Prostate gland (tissue), 2 donors: ENCODE results near the gene MEIS2. TPM values are rescaled to one million over a fixed set of nuclear protein-coding genes. Genes with fewer than 3 reads are reported as not detected.

Experiments used
- DNase-seq: peaks from one replicate; pipeline ENCODE4 v3.0.0-alpha.2; 2019; ENCODE audit warnings: low spot score
- H3K27ac ChIP-seq, 2 donors: fragments of 200-600 bp; sonication (generic); 2 replicates each; pipeline ENCODE4 v1.5.1; 2017 to 2019
- H3K27me3 ChIP-seq: fragments of 200-600 bp; sonication (generic); replicated peaks from 2 replicates; pipeline ENCODE4 v1.5.1; 2019; ENCODE audit not compliant: insufficient read depth
- H3K36me3 ChIP-seq, 2 donors: fragments of 200-600 bp; sonication (generic); 1 replicate in 1 of 2; 2 replicates in 1 of 2; pipeline versions ENCODE4 v1.5.1 to v1.8.1; 2017 to 2019
- H3K4me1 ChIP-seq: fragments of 200-600 bp; sonication (generic); replicated peaks from 2 replicates; pipeline ENCODE4 v1.5.1; 2019
- H3K4me3 ChIP-seq, 2 donors: fragments of 200-600 bp; sonication (generic); 2 replicates each; pipeline ENCODE4 v1.5.1; 2017 to 2019
- H3K9me3 ChIP-seq: fragments of 200-600 bp; sonication (generic); 2 replicates; pipeline ENCODE4 v1.5.1; 2017
- POLR2A ChIP-seq: fragments of 450-650 bp; IDR thresholded peaks from one replicate; pipeline ENCODE4 v1.6.1; 2016; ENCODE audit warnings: antibody characterized with exemption, mild to moderate bottlenecking
- POLR2AphosphoS5 ChIP-seq: sonication (generic); formaldehyde crosslinking; IDR thresholded peaks from one replicate; pipeline ENCODE4 v1.6.1; 2017; ENCODE audit warnings: antibody characterized with exemption
- WGBS: methylation state at CpG from one replicate; pipeline ENCODE4 v1.1.5; 2018; 5-methylcytosine and 5-hydroxymethylcytosine counted together
- intact Hi-C: fragments of 100-400 bp; cut with DNase I; formaldehyde crosslinking; loops from one replicate; pipeline ENCODE4 v1.14.2; 2022
- total RNA-seq, 2 donors: library from RNA; depleted of rRNA; stranded (reverse); fragments of >200 nt; gene quantifications; one replicate each; pipeline ENCODE4 v1.1.0, GENCODE V29; 2016
- TF ChIP-seq, protein P1 (sequence below), 4 experiments: fragments of 200-600 bp in 2 of 4; fragments of 450-650 bp in 2 of 4; sonication (generic) in 2 of 4; IDR thresholded peaks; 1 replicate in 3 of 4; 2 replicates in 1 of 4; pipeline ENCODE4 v1.5.1; 2016 to 2019; ENCODE audit warnings: antibody characterized with exemption in 4 of 4, mild to moderate bottlenecking in 2 of 4, moderate library complexity in 2 of 4

Gene MEIS2
- total RNA-seq, 2 donors from 2014 or later = 53.4 to 73.2 TPM

DNA sequence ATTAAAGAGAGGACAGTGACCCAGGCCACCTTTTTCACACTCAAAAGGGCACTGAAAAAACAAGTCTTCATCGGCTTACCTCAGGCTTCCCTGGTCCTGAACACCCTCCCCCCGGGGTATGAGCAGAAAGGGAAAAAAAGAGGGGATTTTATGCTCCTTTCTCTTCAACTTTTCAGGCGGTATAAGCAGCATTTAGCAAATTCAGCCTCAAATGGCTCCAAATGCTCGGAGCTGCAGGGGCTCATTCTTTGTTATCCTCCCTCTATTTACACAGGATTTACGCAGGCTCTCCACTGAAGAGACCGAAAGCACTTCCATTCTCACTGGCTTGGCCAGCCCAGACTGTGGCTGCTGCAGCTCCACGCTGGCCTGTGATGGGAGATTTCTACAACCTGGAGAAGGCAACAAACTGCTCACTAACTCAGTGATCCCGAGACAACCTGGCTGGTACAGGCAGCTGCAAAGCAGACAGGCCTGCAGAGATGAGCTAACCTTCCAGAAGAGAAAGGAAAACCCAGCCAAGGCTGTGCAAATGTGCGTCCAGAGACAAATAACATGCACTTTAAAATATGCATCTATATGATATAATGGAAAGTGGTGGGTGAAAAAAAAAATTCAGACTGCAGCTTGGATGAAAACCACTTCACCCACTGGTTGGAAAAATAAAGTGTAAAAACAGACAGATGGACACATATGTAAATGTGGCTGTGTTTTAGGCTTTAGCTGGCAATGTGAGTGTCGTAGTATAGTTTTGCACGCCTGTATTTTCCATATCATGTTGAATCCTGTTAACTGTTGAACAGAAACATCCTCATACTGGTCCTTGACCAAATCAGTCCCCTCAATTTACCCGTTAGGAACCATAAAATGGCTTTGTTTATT is 54.2 kb downstream of the MEIS2 start:
- intact Hi-C loops = no loop called here
- H3K4me3 ChIP-seq = no peak overlapping the region
- no peak for DNase-seq
- no peaks in the 10 kb centered on the region for H3K9me3 ChIP-seq
- 38% methylated on average over 12 of the region's 12 CpGs for WGBS
- no peaks in the 10 kb centered on the region for H3K36me3 ChIP-seq
- H3K27me3 ChIP-seq = no peaks in the 10 kb centered on the region
- no peak overlapping the region for H3K27ac ChIP-seq
- H3K4me1 ChIP-seq = no peaks in the 10 kb centered on the region
- TF ChIP-seq POLR2A (no peak), POLR2AphosphoS5 (no peak)
- TF ChIP-seq, protein P1, sequence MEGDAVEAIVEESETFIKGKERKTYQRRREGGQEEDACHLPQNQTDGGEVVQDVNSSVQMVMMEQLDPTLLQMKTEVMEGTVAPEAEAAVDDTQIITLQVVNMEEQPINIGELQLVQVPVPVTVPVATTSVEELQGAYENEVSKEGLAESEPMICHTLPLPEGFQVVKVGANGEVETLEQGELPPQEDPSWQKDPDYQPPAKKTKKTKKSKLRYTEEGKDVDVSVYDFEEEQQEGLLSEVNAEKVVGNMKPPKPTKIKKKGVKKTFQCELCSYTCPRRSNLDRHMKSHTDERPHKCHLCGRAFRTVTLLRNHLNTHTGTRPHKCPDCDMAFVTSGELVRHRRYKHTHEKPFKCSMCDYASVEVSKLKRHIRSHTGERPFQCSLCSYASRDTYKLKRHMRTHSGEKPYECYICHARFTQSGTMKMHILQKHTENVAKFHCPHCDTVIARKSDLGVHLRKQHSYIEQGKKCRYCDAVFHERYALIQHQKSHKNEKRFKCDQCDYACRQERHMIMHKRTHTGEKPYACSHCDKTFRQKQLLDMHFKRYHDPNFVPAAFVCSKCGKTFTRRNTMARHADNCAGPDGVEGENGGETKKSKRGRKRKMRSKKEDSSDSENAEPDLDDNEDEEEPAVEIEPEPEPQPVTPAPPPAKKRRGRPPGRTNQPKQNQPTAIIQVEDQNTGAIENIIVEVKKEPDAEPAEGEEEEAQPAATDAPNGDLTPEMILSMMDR (IDR thresholded peaks at IDR 0.05) = no peak

- DNase-seq = no peak
- H3K4me3 ChIP-seq = no peak overlapping the region
- 66% methylated on average over 5 of the region's 5 CpGs for whole genome bisulfite sequencing
- H3K36me3 ChIP-seq = no peaks in the 10 kb centered on the region
- TF ChIP-seq, protein P1 (IDR thresholded peaks at IDR 0.05) = no peak
- no peak for TF ChIP-seq POLR2A
- TF ChIP-seq POLR2AphosphoS5 = no peak
- H3K27me3 ChIP-seq = no peaks in the 10 kb centered on the region
- H3K9me3 ChIP-seq = no peaks in the 10 kb centered on the region
- no peaks in the 10 kb centered on the region for H3K4me1 ChIP-seq
- no peak overlapping the region for H3K27ac ChIP-seq
- intact Hi-C loops = no loop called here
Measured at GRCh38 chr15:37044915-37045648, 55.3 kb downstream of the MEIS2 start.

DNA sequence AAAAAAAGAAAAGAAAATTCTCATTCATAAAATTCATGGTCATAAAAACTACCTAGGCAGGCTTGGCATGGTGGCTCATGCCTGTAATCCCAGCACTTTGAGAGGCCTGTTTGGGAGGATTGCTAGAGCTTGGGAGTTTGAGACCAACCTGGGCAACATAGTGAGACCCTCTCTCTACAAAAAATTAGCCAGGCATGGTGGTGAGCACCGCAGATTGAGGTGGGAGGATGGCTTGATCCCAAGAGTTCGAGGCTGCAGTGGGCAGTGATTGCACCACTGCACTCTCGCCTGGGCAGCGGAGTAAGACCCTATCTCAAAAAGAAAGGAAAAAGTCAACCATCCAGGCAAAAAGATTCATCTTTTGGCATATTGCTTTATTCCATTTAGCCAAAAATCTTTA is 58.5 kb downstream of the MEIS2 start:
- Histone ChIP-seq H3K4me3 (no peak overlapping the region), H3K27ac (no peak overlapping the region), H3K36me3 (no peaks in the 10 kb centered on the region), H3K9me3 (no peaks in the 10 kb centered on the region), H3K4me1 (no peaks in the 10 kb centered on the region), H3K27me3 (no peaks in the 10 kb centered on the region)
- intact Hi-C loops = no loop called here
- WGBS = 100% methylated on average over 4 of the region's 4 CpGs
- DNase-seq = no peak
- TF ChIP-seq POLR2A (no peak), POLR2AphosphoS5 (no peak)
- TF ChIP-seq, protein P1 (IDR thresholded peaks at IDR 0.05) = no peak

DNA sequence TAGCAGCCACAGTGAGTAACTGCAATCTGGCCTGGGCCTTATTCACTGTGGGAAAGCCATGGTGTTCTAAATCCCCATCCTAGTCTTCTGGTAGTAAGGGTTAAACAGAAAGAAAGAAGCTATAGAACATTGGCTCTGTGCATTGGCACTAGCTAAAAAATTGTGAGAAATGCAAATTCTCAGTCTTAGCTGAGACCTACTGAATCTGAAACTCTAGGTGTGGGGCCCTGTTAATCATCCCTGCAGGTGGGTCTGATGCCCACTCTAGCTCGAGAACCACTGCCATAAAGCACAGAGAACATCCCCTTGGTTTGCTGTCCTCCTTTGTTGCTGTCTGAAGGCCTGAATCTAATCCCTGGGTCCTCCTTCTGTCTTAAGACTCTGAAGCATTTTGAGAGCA is 59.3 kb downstream of the MEIS2 start:
- WGBS = 100% methylated on average over 1 of the region's 1 CpG
- no peaks in the 10 kb centered on the region for H3K9me3 ChIP-seq
- no peak for TF ChIP-seq POLR2A
- TF ChIP-seq POLR2AphosphoS5 = no peak
- TF ChIP-seq, protein P1 (IDR thresholded peaks at IDR 0.05) = no peak
- no peaks in the 10 kb centered on the region for H3K27me3 ChIP-seq
- no peak overlapping the region for H3K4me3 ChIP-seq
- no peaks in the 10 kb centered on the region for H3K4me1 ChIP-seq
- H3K36me3 ChIP-seq = no peaks in the 10 kb centered on the region
- DNase-seq = no peak
- intact Hi-C loops = no loop called here
- H3K27ac ChIP-seq = no peak overlapping the region
